PC-3 (cell line): ENCODE results near the gene IGSF8. TPM values are rescaled to one million over a fixed set of nuclear protein-coding genes. Genes with fewer than 3 reads are reported as not detected.

Experiments
- ATAC-seq: fragments of 200-7000 bp; cut with Tn5 transposase; 2 replicates; pipeline ENCODE4 v1.9.1; 2020; ENCODE audit warnings: mild to moderate bottlenecking, moderate library complexity
- BruUV-seq: library from RNA; stranded (reverse); fragments of 400-500 nt; replicated peaks from 2 replicates; lab custom pipeline; 2021; lab: Mats Ljungman, UMichigan
- CTCF ChIA-PET: fragments of 300-600 bp; sonication (Branson Sonifier 250); formaldehyde crosslinking; loops from one replicate; lab custom pipeline; 2022; ENCODE audit warnings: antibody characterized with exemption; lab: Charles Lee
- POLR2A ChIA-PET: fragments of 300-600 bp; sonication (Branson Sonifier 250); formaldehyde crosslinking; loops from one replicate; lab custom pipeline; 2022; ENCODE audit warnings: antibody characterized with exemption; ENCODE audit not compliant: unreplicated experiment; lab: Charles Lee
- DNase-seq: peaks from one replicate; pipeline ENCODE4 v3.0.0-alpha.2; 2015
- H2AFZ ChIP-seq: fragments of 300-600 bp; sonication (generic); 2 replicates; pipeline ENCODE4 v1.6.0; 2016; ENCODE audit warnings: antibody characterized with exemption, low read length
- H3F3A ChIP-seq: fragments of 300-600 bp; sonication (generic); one replicate; pipeline ENCODE4 v1.6.0; 2017; ENCODE audit warnings: antibody characterized with exemption, low read length, control low read depth, mild to moderate bottlenecking; ENCODE audit not compliant: unreplicated experiment
- H3K27ac ChIP-seq: fragments of 300-600 bp; sonication (generic); 2 replicates; pipeline ENCODE4 v1.5.1; 2016; ENCODE audit warnings: mild to moderate bottlenecking, low read length
- H3K27me3 ChIP-seq: fragments of 300-600 bp; sonication (generic); 2 replicates; pipeline ENCODE4 v1.6.1; 2016; ENCODE audit warnings: low read length, mixed read lengths
- H3K36me3 ChIP-seq: fragments of 300-600 bp; sonication (generic); 2 replicates; pipeline ENCODE4 v1.6.1; 2016; ENCODE audit warnings: low read depth, mixed run types, low read length, mixed read lengths
- H3K4me1 ChIP-seq: fragments of 300-600 bp; sonication (generic); 2 replicates; pipeline ENCODE4 v1.5.1; 2016; ENCODE audit warnings: low read length; ENCODE audit not compliant: insufficient read depth
- H3K4me2 ChIP-seq: fragments of 300-600 bp; sonication (generic); 2 replicates; pipeline ENCODE4 v1.6.0; 2016; ENCODE audit warnings: low read length
- H3K4me3 ChIP-seq: fragments of 300-600 bp; sonication (generic); 2 replicates; pipeline ENCODE4 v1.5.1; 2016; ENCODE audit warnings: mild to moderate bottlenecking, low read length, mixed read lengths
- H3K79me2 ChIP-seq: fragments of 300-600 bp; sonication (generic); 2 replicates; pipeline ENCODE4 v1.6.1; 2017; ENCODE audit warnings: low read length, mixed read lengths
- H3K9ac ChIP-seq: fragments of 300-600 bp; sonication (generic); 2 replicates; pipeline ENCODE4 v1.6.0; 2016; ENCODE audit warnings: mild to moderate bottlenecking, low read length
- H3K9me2 ChIP-seq: fragments of 300-600 bp; sonication (generic); replicated peaks from 2 replicates; pipeline ENCODE4 v1.6.1; 2016; ENCODE audit warnings: mixed run types, low read length, mixed read lengths
- H3K9me3 ChIP-seq: fragments of 300-600 bp; sonication (generic); 2 replicates; pipeline ENCODE4 v1.6.1; 2016; ENCODE audit warnings: low read length, mixed read lengths
- H4K20me1 ChIP-seq: fragments of 300-600 bp; sonication (generic); 2 replicates; pipeline ENCODE4 v1.6.1; 2016; ENCODE audit warnings: low read length, mixed read lengths
- EZH2 ChIP-seq: fragments of 300-600 bp; sonication (generic); IDR thresholded peaks from one replicate; pipeline ENCODE4 v1.6.1; 2017; ENCODE audit warnings: antibody characterized with exemption, mild to moderate bottlenecking, low read length; ENCODE audit not compliant: unreplicated experiment
- EZH2phosphoT487 ChIP-seq: fragments of 300-600 bp; sonication (generic); IDR thresholded peaks from 2 replicates; pipeline ENCODE4 v1.6.1; 2018; ENCODE audit warnings: mild to moderate bottlenecking, antibody characterized with exemption, low read length, borderline replicate concordance
- intact Hi-C: fragments of 100-400 bp; cut with micrococcal nuclease; formaldehyde crosslinking; loops from 2 replicates; pipeline ENCODE4 v1.9.0; 2023
- total RNA-seq: library from RNA; depleted of rRNA; stranded (reverse); fragments of >200 nt; gene quantifications from 2 replicates; pipeline ENCODE4 v1.2.3, GENCODE V29; 2014
- TF ChIP-seq, protein P1 (sequence below): fragments of 300-600 bp; sonication (generic); conservative IDR thresholded peaks from 2 replicates; pipeline ENCODE4 v1.5.1; 2017; ENCODE audit warnings: antibody characterized with exemption, low read depth, mild to moderate bottlenecking, low read length

IGSF8 gene
- total RNA-seq, 1 experiment from 2014 or later = 37.1 TPM

- no peak overlapping the region for H3K4me2 ChIP-seq
- no peaks in the 10 kb centered on the region for H3F3A ChIP-seq
- POLR2A ChIA-PET = no interaction called here
These were observed 41.4 kb upstream of the IGSF8 start for GRCh38 chr1:160139840-160140239.

GRCh38 chr1:160137216-160137862 lies 38.9 kb upstream of the IGSF8 start:
- ChIA-PET POLR2A (no interaction called here), CTCF (no interaction called here)
- TF ChIP-seq, protein P1, sequence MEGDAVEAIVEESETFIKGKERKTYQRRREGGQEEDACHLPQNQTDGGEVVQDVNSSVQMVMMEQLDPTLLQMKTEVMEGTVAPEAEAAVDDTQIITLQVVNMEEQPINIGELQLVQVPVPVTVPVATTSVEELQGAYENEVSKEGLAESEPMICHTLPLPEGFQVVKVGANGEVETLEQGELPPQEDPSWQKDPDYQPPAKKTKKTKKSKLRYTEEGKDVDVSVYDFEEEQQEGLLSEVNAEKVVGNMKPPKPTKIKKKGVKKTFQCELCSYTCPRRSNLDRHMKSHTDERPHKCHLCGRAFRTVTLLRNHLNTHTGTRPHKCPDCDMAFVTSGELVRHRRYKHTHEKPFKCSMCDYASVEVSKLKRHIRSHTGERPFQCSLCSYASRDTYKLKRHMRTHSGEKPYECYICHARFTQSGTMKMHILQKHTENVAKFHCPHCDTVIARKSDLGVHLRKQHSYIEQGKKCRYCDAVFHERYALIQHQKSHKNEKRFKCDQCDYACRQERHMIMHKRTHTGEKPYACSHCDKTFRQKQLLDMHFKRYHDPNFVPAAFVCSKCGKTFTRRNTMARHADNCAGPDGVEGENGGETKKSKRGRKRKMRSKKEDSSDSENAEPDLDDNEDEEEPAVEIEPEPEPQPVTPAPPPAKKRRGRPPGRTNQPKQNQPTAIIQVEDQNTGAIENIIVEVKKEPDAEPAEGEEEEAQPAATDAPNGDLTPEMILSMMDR = no peak
- no peak for TF ChIP-seq EZH2phosphoT487
- TF ChIP-seq EZH2 = no peak
- intact Hi-C loops = no loop called here
- Histone ChIP-seq H3K36me3 (no peaks in the 10 kb centered on the region), H3K4me3 (no peak overlapping the region), H3K4me2 (no peak overlapping the region), H3K4me1 (no peaks in the 10 kb centered on the region), H3K27me3 (peaks cover 13% of the 10 kb centered on the region; the same call in 1 of the 2 replicates), H3K79me2 (no peaks in the 10 kb centered on the region), H3K9me2 (no peaks in the 10 kb centered on the region), H2AFZ (no peak overlapping the region), H3K27ac (no peak overlapping the region), H3K9me3 (no peaks in the 10 kb centered on the region), H3K9ac (no peak overlapping the region), H4K20me1 (no peaks in the 10 kb centered on the region), H3F3A (no peaks in the 10 kb centered on the region)
- BruUV-seq = no TSS peak
- no peak for ATAC-seq
- DNase-seq = no peak

More at GRCh38 chr1:160139840-160140239, 41.4 kb upstream of the IGSF8 start:
- intact Hi-C loops = no loop called here
- DNase-seq (no peak), ATAC-seq (no peak)
- no TSS peak for BruUV-seq
- Histone ChIP-seq H3K9me3 (no peaks in the 10 kb centered on the region), H3K4me1 (no peaks in the 10 kb centered on the region), H3K4me3 (no peak overlapping the region), H3K27ac (no peak overlapping the region), H3K9ac (no peak overlapping the region), H3K9me2 (no peaks in the 10 kb centered on the region), H3K79me2 (no peaks in the 10 kb centered on the region), H3K27me3 (peaks cover 13% of the 10 kb centered on the region; the same call in 1 of the 2 replicates), H3K36me3 (no peaks in the 10 kb centered on the region), H2AFZ (no peak overlapping the region), H4K20me1 (no peaks in the 10 kb centered on the region)
- CTCF ChIA-PET = no interaction called here
- no peak for TF ChIP-seq EZH2
- TF ChIP-seq, protein P1 = no peak
- no peak for TF ChIP-seq EZH2phosphoT487

DNA sequence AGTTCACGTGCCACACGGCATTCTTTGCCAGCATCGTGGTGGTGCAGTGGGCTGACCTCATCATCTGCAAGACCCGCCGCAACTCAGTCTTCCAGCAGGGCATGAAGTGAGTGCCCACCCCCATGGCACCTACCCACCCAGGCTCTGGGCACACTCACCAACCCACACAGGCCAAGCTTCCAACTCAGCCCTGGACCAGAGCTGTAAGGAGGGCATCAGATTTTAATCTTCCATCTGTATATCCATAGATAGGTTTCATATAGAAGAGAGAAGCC lies 38.4 kb upstream of the IGSF8 start:
- ATAC-seq (no peak), DNase-seq (no peak)
- ChIA-PET CTCF (no interaction called here), POLR2A (no interaction called here)
- BruUV-seq = no TSS peak
- peaks cover 8% of the 10 kb centered on the region; the same call in 1 of the 2 replicates for H3K27me3 ChIP-seq
- no peak overlapping the region for H3K4me2 ChIP-seq
- no peaks in the 10 kb centered on the region for H3K4me1 ChIP-seq
- H3F3A ChIP-seq = no peaks in the 10 kb centered on the region
- no peak overlapping the region for H3K9ac ChIP-seq
- no peaks in the 10 kb centered on the region for H3K36me3 ChIP-seq
- TF ChIP-seq, protein P1 = no peak
- TF ChIP-seq EZH2phosphoT487 (no peak), EZH2 (no peak)
- H4K20me1 ChIP-seq = no peaks in the 10 kb centered on the region
- H2AFZ ChIP-seq = no peak overlapping the region
- no peaks in the 10 kb centered on the region for H3K9me2 ChIP-seq
- no peak overlapping the region for H3K27ac ChIP-seq
- no peak overlapping the region for H3K4me3 ChIP-seq
- no peaks in the 10 kb centered on the region for H3K79me2 ChIP-seq
- H3K9me3 ChIP-seq = no peaks in the 10 kb centered on the region
- intact Hi-C loops = no loop called here
